CD4-positive, alpha-beta T cell (primary cell): ENCODE results near the gene PI4KA. TPM values are rescaled to one million over a fixed set of nuclear protein-coding genes. Genes with fewer than 3 reads are reported as not detected.
"Not testable (repeated sequence)": the region's sequence is repeated elsewhere in the genome, so short reads cannot be mapped to it uniquely, and the experiment has no call there.

Experiments
- ATAC-seq: fragments of 200-7000 bp; cut with Tn5 transposase; one replicate; pipeline ENCODE4 v1.10.0; 2022; ENCODE audit warnings: mild to moderate bottlenecking; ENCODE audit not compliant: poor library complexity
- CTCF ChIA-PET: fragments of 350-600 bp; sonication (Branson Sonifier 250); formaldehyde crosslinking; loops from one replicate; lab custom pipeline; 2021; ENCODE audit warnings: antibody characterized with exemption, inconsistent platforms; lab: Charles Lee
- POLR2A ChIA-PET: fragments of 350-600 bp; sonication (Branson Sonifier 250); formaldehyde crosslinking; loops from one replicate; lab custom pipeline; 2021; ENCODE audit warnings: antibody characterized with exemption, inconsistent platforms; lab: Charles Lee
- DNase-seq, 14 experiments: peaks; one replicate each; pipeline ENCODE4 v3.0.0-alpha.2; 2013 to 2020; ENCODE audit warnings: mixed read lengths in 2 of 14
- H3K27ac ChIP-seq, 2 donors: one replicate each; pipeline versions ENCODE4 v1.5.1 to v1.7.0; 2013; ENCODE audit warnings: low read length in 2 of 2, low read depth in 1 of 2, mild to moderate bottlenecking in 1 of 2
- H3K27me3 ChIP-seq, 2 experiments: 1 replicate in 1 of 2; 2 replicates in 1 of 2; pipeline versions ENCODE4 v1.6.1 to v1.7.0; 2013; ENCODE audit warnings: low read length in 2 of 2, control low read depth in 1 of 2, mild to moderate bottlenecking in 1 of 2, moderate library complexity in 1 of 2; ENCODE audit not compliant: insufficient read depth in 2 of 2, control insufficient read depth in 1 of 2
- H3K36me3 ChIP-seq: one replicate; pipeline ENCODE4 v1.6.1; 2013; ENCODE audit warnings: low read length, control low read depth; ENCODE audit not compliant: insufficient read depth
- H3K4me1 ChIP-seq: one replicate; pipeline ENCODE4 v1.6.1; 2013; ENCODE audit warnings: low read length, control low read depth; ENCODE audit not compliant: insufficient read depth
- H3K4me3 ChIP-seq: one replicate; pipeline ENCODE4 v1.5.1; 2013; ENCODE audit warnings: mild to moderate bottlenecking, low read length, moderate library complexity
- H3K9me3 ChIP-seq, 2 experiments: 1 replicate in 1 of 2; 2 replicates in 1 of 2; pipeline versions ENCODE4 v1.6.1 to v1.7.0; 2013; ENCODE audit warnings: low read length in 2 of 2, mild to moderate bottlenecking in 2 of 2, control low read depth in 1 of 2, moderate library complexity in 1 of 2; ENCODE audit not compliant: control insufficient read depth in 1 of 2, insufficient read depth in 1 of 2
- H3K27ac Mint-ChIP-seq: one replicate; pipeline ENCODE4 v1.8.0; 2020; ENCODE audit warnings: mixed read lengths
- H3K27me3 Mint-ChIP-seq: one replicate; pipeline ENCODE4 v1.8.0; 2021; ENCODE audit warnings: mixed read lengths
- H3K36me3 Mint-ChIP-seq: one replicate; pipeline ENCODE4 v1.8.0; 2021; ENCODE audit warnings: low read depth, mixed read lengths
- H3K4me1 Mint-ChIP-seq: one replicate; pipeline ENCODE4 v1.8.0; 2021; ENCODE audit warnings: low read depth, mixed read lengths
- H3K4me3 Mint-ChIP-seq: one replicate; pipeline ENCODE4 v1.8.0; 2020; ENCODE audit warnings: mild to moderate bottlenecking, mixed read lengths
- H3K9me3 Mint-ChIP-seq: one replicate; pipeline ENCODE4 v1.8.0; 2020; ENCODE audit warnings: mixed read lengths
- intact Hi-C, 2 experiments: fragments of 100-400 bp; cut with DNase I in 1 of 2; cut with micrococcal nuclease in 1 of 2; formaldehyde crosslinking; loops; one replicate each; pipeline versions ENCODE4 v1.15.1 to v1.9.0; 2023 to 2025; cut with DNase I, micrococcal nuclease
- total RNA-seq, 174 experiments: library from RNA in 2 of 174; stranded (reverse) in 2 of 174; gene quantifications; one replicate each; pipeline ENCODE4 v1.2.3 and lab custom pipeline; 2021 to 2026
- TF ChIP-seq, protein P1 (sequence below): fragments of 200-600 bp; IDR thresholded peaks from one replicate; pipeline ENCODE4 v1.8.0; 2022; ENCODE audit warnings: antibody characterized with exemption, mild to moderate bottlenecking

PI4KA gene
- total RNA-seq, 2 experiments from 2014 or later: 137 to 146 TPM

DNA sequence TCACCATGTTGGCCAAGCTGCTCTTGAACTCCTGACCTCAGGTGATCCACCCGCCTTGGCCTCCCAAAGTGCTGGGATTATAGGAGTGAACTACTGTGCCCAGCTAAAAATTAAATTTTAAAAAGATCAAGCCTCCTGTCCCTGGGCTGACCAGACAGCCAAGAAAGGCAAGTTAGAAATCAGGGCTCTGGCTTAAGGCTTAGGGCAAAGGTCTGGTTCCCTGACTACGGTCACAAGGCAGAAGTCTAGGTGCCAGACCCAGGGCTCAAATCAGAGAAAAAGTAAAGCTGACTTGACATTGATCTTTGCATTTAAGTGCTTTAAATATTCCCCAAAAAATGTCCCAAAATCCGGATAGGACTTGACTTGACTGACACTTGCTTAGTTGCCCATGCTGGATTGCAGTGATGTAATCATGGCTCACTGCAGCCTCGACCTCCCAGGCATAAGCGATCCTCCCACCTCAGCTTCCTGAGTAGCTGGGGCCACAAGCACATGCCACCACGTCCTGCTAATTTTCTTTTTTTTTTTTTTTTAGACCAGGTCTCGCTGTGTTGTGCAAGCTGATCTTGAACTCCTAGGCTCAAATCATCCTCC lies 41.3 kb upstream of the PI4KA start:
- peaks cover 4% of the 10 kb centered on the region for H3K27me3 Mint-ChIP-seq
- POLR2A ChIA-PET: no interaction called here
- no peak overlapping the region for H3K27ac Mint-ChIP-seq
- TF ChIP-seq, protein P1, sequence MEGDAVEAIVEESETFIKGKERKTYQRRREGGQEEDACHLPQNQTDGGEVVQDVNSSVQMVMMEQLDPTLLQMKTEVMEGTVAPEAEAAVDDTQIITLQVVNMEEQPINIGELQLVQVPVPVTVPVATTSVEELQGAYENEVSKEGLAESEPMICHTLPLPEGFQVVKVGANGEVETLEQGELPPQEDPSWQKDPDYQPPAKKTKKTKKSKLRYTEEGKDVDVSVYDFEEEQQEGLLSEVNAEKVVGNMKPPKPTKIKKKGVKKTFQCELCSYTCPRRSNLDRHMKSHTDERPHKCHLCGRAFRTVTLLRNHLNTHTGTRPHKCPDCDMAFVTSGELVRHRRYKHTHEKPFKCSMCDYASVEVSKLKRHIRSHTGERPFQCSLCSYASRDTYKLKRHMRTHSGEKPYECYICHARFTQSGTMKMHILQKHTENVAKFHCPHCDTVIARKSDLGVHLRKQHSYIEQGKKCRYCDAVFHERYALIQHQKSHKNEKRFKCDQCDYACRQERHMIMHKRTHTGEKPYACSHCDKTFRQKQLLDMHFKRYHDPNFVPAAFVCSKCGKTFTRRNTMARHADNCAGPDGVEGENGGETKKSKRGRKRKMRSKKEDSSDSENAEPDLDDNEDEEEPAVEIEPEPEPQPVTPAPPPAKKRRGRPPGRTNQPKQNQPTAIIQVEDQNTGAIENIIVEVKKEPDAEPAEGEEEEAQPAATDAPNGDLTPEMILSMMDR: no peak
- H3K36me3 Mint-ChIP-seq: no peaks in the 10 kb centered on the region
- ATAC-seq: no peak
- no peaks in the 10 kb centered on the region for H3K9me3 Mint-ChIP-seq
- Histone ChIP-seq H3K4me3 (no peak overlapping the region), H3K9me3 (no peaks in the 10 kb centered on the region), H3K27ac (no peak overlapping the region), H3K4me1 (no peaks in the 10 kb centered on the region), H3K36me3 (no peaks in the 10 kb centered on the region), H3K27me3 (no peaks in the 10 kb centered on the region)
- intact Hi-C loops: no loop called here
- no peak for DNase-seq
- H3K4me3 Mint-ChIP-seq: no peak overlapping the region
- CTCF ChIA-PET: no interaction called here
- no peaks in the 10 kb centered on the region for H3K4me1 Mint-ChIP-seq

DNA sequence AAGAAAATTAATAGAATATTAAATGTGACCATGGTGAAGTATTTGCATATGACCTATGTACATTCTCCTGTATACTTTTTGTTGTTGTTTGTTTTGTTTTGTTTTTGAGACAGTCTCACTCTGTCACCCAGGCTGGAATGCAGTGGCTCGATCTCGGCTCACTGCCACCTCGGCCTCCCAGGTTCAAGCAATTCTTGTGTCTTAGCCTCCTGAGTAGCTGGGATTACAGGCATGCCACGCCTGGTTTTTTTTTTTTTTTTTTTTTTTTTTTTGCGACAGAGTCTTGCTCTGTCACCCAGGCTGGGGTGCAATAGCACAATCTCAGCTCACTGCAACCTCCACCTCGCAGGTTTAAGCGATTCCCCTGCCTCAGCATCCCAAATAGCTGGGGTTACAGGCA lies 39.1 kb upstream of the PI4KA start:
- H3K9me3 Mint-ChIP-seq, H3K4me3 Mint-ChIP-seq, H3K4me1 ChIP-seq, DNase-seq, intact Hi-C loops, POLR2A ChIA-PET, H3K36me3 Mint-ChIP-seq, H3K27me3 Mint-ChIP-seq, H3K27ac Mint-ChIP-seq, ATAC-seq, H3K4me3 ChIP-seq, H3K9me3 ChIP-seq, H3K36me3 ChIP-seq, H3K27ac ChIP-seq, H3K27me3 ChIP-seq, H3K4me1 Mint-ChIP-seq: not testable (repeated sequence)
- CTCF ChIA-PET: interaction anchor here (1.2 kb wide), 1 partner anchor 19 kb away, joined by 3 read pairs; the partner anchor contains the start of gene CRKL

DNA sequence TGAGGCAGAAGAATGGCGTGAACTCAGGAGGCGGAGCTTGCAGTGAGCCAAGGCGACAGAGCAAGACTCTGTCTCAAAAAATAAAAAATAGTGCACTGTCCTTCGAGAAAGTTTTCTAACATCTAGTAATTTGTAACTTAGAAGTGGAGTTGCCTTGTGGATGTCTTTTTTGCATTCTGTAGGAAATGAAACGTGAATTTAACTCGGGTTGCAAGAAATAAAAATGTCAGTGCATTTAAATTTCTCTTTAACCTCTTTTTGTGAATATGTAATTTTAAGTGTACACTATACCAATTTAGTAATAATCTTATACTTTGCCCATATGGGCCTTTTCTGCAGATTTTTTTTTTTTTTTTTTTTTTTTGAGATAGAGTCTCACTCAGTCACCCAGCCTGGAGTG lies 32.4 kb upstream of the PI4KA start:
- Histone ChIP-seq H3K27me3 (no peaks in the 10 kb centered on the region), H3K9me3 (no peaks in the 10 kb centered on the region), H3K4me3 (no peak overlapping the region), H3K36me3 (peaks cover 28% of the 10 kb centered on the region), H3K4me1 (no peaks in the 10 kb centered on the region), H3K27ac (no peak overlapping the region)
- CTCF ChIA-PET: no interaction called here
- Mint-ChIP-seq H3K4me3 (no peak overlapping the region), H3K27ac (no peak overlapping the region), H3K36me3 (peaks cover 29% of the 10 kb centered on the region), H3K4me1 (no peaks in the 10 kb centered on the region), H3K27me3 (peaks cover 4% of the 10 kb centered on the region), H3K9me3 (no peaks in the 10 kb centered on the region)
- intact Hi-C loops: no loop called here
- no peak for DNase-seq
- ATAC-seq: no peak
- POLR2A ChIA-PET: no interaction called here
- TF ChIP-seq, protein P1: no peak
